HG03571 (cell line): ENCODE results near the gene ETV2.
A peak's percentile ranks its signal among the peaks of the same experiment; 100 is the strongest.
"Not testable (repeated sequence)": the region's sequence is repeated elsewhere in the genome, so short reads cannot be mapped to it uniquely, and the experiment has no call there.

Experiments used
- ATAC-seq: cut with Tn5 transposase; IDR thresholded peaks from one replicate; pipeline ENCODE4 v1.9.1; 2021; ENCODE audit not compliant: unreplicated experiment

Gene ETV2

DNA sequence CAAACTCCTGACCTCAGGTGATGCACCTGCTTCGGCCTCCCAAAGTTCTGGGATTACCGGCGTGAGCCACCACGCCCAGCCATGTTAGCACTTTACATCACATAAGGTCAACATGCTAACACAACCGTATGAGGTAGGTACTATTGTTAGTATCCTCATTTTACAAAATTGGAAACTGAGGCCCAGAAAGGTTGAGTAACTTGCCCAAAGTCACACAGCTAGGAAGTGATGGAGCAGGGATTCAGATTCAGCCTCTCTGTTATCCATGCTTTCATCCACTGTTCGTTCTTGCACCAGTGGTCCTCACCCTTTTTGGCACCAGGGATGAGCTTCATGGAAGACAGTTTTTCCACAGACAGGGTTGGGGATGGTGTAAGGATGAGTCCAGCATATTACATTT is 15.2 kb downstream of the ETV2 start:
- no peak for ATAC-seq

DNA sequence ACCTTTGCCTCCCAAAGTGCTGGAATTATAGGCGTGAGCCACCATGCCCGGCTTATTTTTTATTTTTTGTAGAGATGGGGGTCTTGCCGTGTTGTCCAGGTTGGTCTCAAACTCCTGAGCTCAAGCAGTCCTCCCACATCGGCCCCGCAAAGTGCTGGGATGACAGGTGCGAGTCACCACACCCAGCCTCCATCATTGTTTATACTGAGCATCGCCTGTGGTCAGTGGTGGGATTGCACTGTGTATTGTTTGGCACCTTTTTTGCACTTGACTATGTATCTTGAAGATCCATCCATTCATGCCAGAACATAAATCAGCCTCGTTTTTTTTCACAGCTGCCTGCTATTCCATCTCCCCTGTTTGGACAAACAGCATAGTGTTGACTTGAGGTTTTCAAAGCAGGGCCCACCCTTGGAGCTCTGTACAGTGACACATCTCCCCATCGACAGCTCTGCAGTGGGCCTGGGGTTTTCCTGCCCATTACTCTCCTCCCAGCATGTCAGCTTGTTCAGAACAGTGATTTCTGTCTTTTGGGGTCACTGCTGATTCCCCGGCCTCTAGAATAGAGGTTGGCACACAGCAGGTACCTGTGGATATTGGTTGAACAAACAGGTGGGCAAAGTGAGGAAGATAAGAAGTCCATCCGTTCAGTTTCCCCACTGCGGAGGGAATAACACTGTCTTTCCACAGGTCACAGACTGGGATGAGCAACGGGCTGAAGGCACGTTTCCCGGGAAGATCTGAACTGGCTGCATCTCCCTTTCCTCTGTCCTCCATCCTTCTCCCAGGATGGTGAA is 16.6 kb downstream of the ETV2 start:
- ATAC-seq: no peak

- ATAC-seq: no peak
These were observed 20.4 kb downstream of the ETV2 start for GRCh38 chr19:35661995-35662340.

GRCh38 chr19:35663981-35664380 is 22.4 kb downstream of the ETV2 start:
- no peak for ATAC-seq

- ATAC-seq: no peak
These were observed 23.6 kb downstream of the ETV2 start for GRCh38 chr19:35665157-35665556.

DNA sequence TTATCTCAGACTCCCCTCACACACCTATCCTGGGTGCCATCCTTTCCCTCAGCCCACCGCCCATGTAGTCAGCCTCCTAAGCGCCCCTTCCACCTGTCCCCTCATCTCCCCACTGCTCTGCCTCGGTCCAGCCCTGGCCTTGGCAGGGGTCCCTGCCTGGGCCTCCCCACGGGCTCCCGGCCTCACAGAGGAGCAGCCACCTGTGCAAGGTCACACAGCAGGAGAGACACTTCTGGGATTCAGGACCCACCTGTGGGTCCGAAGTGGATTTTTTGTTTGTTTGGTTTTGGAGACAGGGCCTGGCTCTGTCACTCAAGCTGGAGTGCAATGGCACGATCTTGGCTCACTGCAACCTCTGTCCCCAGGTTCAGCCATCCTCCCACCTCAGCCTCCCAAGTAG is 24.1 kb downstream of the ETV2 start:
- ATAC-seq: no peak

GRCh38 chr19:35666251-35666913 is 24.8 kb downstream of the ETV2 start, which contains the start of gene UPK1A:
TSS of gene UPK1A (plus strand) at chr19:35666517. CDS start at chr19:35666813, 296 bp downstream.
- ATAC-seq: no peak

DNA sequence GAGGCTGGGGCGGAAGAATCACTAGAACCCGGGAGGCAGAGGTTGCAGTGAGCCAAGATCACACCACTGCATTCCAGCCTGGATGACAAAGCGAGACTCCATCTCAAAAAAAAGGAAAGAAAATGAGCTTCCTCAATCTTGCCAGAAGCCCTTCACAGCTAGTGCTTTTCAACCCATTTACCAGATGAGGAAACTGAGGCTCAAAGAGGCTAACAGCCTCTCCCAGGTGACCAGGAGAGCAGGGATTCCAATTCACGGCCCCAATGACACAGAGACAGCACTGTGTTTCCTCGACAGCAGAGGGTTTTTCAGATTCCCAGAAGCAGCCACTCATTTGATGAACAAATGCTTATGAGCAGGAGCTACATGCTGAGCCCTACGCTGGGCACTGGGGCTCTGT is 28.0 kb downstream of the ETV2 start:
- no peak for ATAC-seq

- ATAC-seq: no peak
These were observed 28.4 kb downstream of the ETV2 start for GRCh38 chr19:35669974-35670373.

- no peak for ATAC-seq
These were observed 29.1 kb downstream of the ETV2 start for GRCh38 chr19:35670686-35671085.

GRCh38 chr19:35671818-35672217 is 30.3 kb downstream of the ETV2 start:
- no peak for ATAC-seq

DNA sequence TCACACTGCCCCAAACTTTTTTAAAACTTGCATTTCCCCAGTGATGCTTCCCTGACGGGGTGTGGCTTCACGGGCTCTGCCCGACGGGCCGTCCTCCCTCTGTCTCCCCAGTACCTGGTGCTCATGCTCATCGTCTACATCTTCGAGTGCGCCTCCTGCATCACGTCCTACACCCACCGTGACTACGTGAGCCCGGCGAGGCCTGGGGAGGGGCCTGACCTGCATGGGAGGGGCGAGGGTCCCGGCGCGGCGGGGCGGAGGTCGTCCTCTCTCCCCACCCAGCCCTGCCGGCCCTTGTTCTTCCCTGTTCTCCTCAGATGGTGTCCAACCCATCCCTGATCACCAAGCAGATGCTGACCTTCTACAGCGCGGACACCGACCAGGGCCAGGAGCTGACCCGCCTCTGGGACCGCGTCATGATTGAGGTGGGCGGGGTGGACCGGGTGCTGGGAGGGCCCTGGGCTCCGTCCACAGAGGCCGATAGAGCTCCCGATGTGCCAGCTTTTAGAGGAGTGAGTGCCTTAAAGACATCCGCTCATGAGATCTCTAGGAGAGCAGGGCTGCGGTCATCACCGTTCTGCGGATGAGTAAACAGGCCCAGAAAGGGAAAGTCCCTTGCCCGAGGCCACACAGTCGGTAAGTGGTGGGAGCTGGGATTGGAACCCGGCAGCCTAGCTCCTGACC is 31.7 kb downstream of the ETV2 start:
- no peak for ATAC-seq

GRCh38 chr19:35675589-35676140 is 34.1 kb downstream of the ETV2 start:
- no peak for ATAC-seq

- ATAC-seq: no peak
These were observed 48.3 kb downstream of the ETV2 start for GRCh38 chr19:35689836-35690235.

- ATAC-seq: not testable (repeated sequence)
These were observed 49.6 kb downstream of the ETV2 start for GRCh38 chr19:35691106-35691505.

- ATAC-seq: no peak
These were observed 50.5 kb downstream of the ETV2 start for GRCh38 chr19:35692010-35692409.

DNA sequence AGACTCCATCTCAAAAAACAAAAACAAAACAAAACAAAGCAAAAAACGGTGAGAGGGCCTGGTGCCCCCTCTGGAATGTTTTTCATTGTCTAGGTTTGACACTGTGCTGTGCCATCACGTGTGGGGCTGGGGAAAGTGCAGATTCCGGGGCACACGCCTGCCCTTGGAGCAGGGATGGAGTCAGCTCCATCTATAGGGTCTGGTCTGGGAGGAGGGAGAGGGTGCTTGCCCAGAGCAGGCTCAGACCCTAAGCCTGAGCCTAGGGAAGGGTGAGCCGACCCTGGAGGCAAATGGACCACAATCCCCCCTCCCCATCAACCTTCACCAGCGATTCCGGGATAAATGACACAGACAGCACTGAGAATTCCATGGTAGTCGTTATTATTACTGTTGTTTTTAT is 51.9 kb downstream of the ETV2 start:
- peak; percentile 21 for ATAC-seq

DNA sequence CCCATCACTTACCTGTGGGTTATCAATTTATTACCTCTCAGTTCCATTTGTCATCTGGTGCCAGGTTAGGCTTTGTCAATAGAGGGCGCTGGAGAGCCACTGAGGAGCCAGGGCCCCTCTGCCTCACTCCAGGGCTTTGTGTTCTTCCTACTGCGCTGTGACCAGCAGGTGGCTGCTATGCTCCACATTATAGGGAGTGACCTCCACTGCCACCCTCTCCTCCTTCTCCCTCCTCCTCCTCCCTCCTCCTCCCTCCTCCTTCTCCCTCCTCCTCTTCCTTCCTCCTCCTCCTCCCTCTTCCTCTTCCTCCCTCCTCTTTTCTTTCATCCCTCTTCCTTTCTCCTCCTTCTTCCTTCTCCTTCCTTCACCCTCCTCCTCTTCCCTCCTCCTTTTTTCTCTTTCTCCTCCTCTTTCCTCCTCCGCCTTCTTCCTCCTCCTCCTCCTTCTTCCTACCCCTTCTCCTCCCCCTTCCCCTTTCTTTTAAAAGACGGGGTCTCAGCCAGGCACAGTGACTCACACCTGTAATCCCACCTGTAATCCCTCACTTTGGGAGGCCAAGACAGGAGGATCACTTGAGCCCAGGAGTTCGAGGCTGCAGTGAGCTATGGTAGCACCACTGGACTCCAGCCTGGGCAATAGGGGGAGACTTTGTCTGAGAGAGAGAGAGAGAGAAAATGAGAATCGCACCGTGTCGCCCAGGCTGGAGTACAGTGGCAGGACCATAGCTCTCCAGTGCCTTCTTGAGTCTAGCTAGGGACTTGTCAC is 52.5 kb downstream of the ETV2 start:
- ATAC-seq: peak; percentile 62
